HepG2 (cell line): Measurements from ENCODE around the gene TBC1D7. TPM values are rescaled to one million over a fixed set of nuclear protein-coding genes. Genes with fewer than 3 reads are reported as not detected.

ENCODE experiments used
- LCORL ChIP-seq, 2 experiments: fragments of 450-650 bp in 1 of 2; sonication (generic) in 1 of 2; formaldehyde crosslinking in 1 of 2; IDR thresholded peaks; 2 replicates each; pipeline versions ENCODE4 v1.5.0 to v1.6.1; 2017 to 2020; ENCODE audit warnings: antibody characterized with exemption in 1 of 2, missing genetic modification reagents in 1 of 2
- MTA1 ChIP-seq: sonication (generic); formaldehyde crosslinking; IDR thresholded peaks from 2 replicates; pipeline ENCODE4 v1.4.0; 2020; ENCODE audit warnings: missing genetic modification reagents, mild to moderate bottlenecking, borderline replicate concordance
- NR2F6 ChIP-seq, 2 experiments: IDR thresholded peaks; 2 replicates each; pipeline ENCODE4 v1.6.1; 2016; ENCODE audit warnings: antibody characterized with exemption in 1 of 2, mild to moderate bottlenecking in 1 of 2
- PAXIP1 ChIP-seq: sonication (generic); formaldehyde crosslinking; conservative IDR thresholded peaks from 2 replicates; pipeline ENCODE4 v1.4.0; 2020; ENCODE audit warnings: mild to moderate bottlenecking, missing genetic modification reagents, moderate library complexity
- PPARG ChIP-seq: conservative IDR thresholded peaks from 2 replicates; pipeline ENCODE4 v1.6.1; 2016; ENCODE audit warnings: missing biosample characterization, missing genetic modification reagents
- SAP130 ChIP-seq: IDR thresholded peaks from 2 replicates; pipeline ENCODE4 v1.6.1; 2016; ENCODE audit warnings: low read depth
- SMYD3 ChIP-seq: sonication (generic); formaldehyde crosslinking; IDR thresholded peaks from 2 replicates; pipeline ENCODE4 v1.8.1; 2023; ENCODE audit warnings: mild to moderate bottlenecking, missing genetic modification reagents
- SNAI1 ChIP-seq: sonication (generic); formaldehyde crosslinking; IDR thresholded peaks from 2 replicates; pipeline ENCODE4 v1.5.0; 2020; ENCODE audit warnings: mild to moderate bottlenecking, missing genetic modification reagents, borderline replicate concordance
- TAF1 ChIP-seq: sonication (generic); formaldehyde crosslinking; IDR thresholded peaks from 2 replicates; pipeline ENCODE4 v1.4.0; 2020; ENCODE audit warnings: missing genetic modification reagents
- TCF7 ChIP-seq: sonication (generic); IDR thresholded peaks from 2 replicates; pipeline ENCODE4 v1.6.1; 2016; ENCODE audit warnings: antibody characterized with exemption, low read depth
- TERF1 ChIP-seq: sonication (generic); formaldehyde crosslinking; IDR thresholded peaks from 2 replicates; pipeline ENCODE4 v1.8.0; 2022; ENCODE audit warnings: mild to moderate bottlenecking, missing genetic modification reagents, moderate library complexity
- ZBTB3 ChIP-seq: sonication (generic); formaldehyde crosslinking; IDR thresholded peaks from 2 replicates; pipeline ENCODE4 v1.4.0; 2020; ENCODE audit warnings: low read depth, mild to moderate bottlenecking, moderate library complexity, missing genetic modification reagents, borderline replicate concordance
- ZFP36L1 ChIP-seq: sonication (generic); formaldehyde crosslinking; IDR thresholded peaks from 2 replicates; pipeline ENCODE4 v1.8.0; 2022; ENCODE audit warnings: mild to moderate bottlenecking, missing genetic modification reagents, moderate library complexity
- ZKSCAN1 ChIP-seq: fragments of 150-350 bp; IDR thresholded peaks from 2 replicates; pipeline ENCODE4 v1.6.1; 2014; ENCODE audit warnings: low read length
- ZNF101 ChIP-seq: sonication (generic); formaldehyde crosslinking; IDR thresholded peaks from 2 replicates; pipeline ENCODE4 v1.4.0; 2020; ENCODE audit warnings: mild to moderate bottlenecking, low read depth, missing genetic modification reagents, borderline replicate concordance
- ZNF17 ChIP-seq: sonication (generic); formaldehyde crosslinking; IDR thresholded peaks from 2 replicates; pipeline ENCODE4 v1.5.0; 2020; ENCODE audit warnings: mild to moderate bottlenecking, missing genetic modification reagents
- ZNF432 ChIP-seq: sonication (generic); formaldehyde crosslinking; IDR thresholded peaks from 2 replicates; pipeline ENCODE4 v1.5.0; 2020; ENCODE audit warnings: missing genetic modification reagents, mild to moderate bottlenecking, borderline replicate concordance
- ZNF441 ChIP-seq: sonication (generic); formaldehyde crosslinking; IDR thresholded peaks from 2 replicates; pipeline ENCODE4 v1.7.0; 2021; ENCODE audit warnings: missing genetic modification reagents, borderline replicate concordance
- ZNF672 ChIP-seq: sonication (generic); formaldehyde crosslinking; IDR thresholded peaks from 2 replicates; pipeline ENCODE4 v1.8.1; 2022; ENCODE audit warnings: missing genetic modification reagents
- ZSCAN12 ChIP-seq: sonication (generic); formaldehyde crosslinking; IDR thresholded peaks from 2 replicates; pipeline ENCODE4 v1.9.0; 2021; ENCODE audit warnings: mild to moderate bottlenecking, missing genetic modification reagents
- polyA plus RNA-seq, 8 experiments: library from polyadenylated mRNA; depleted of rRNA in 3 of 8; stranded (reverse) in 7 of 8; unstranded in 1 of 8; fragments of >200 nt; fragmentation: Illumina TruSeq in 4 of 8; extraction: Trizol in 4 of 8; gene quantifications; 2 replicates each; pipeline versions ENCODE4 v1.2.1 to v1.2.3, GENCODE V29; 2011 to 2016; ENCODE audit warnings: low read depth in 4 of 8, missing spikeins in 1 of 8, mixed read lengths in 1 of 8; ENCODE audit not compliant: insufficient read depth in 1 of 8
- total RNA-seq, 5 experiments: library from RNA; depleted of rRNA; stranded (reverse); fragments of >200 nt; fragmentation: Illumina TruSeq; extraction: Trizol; gene quantifications; 2 replicates each; pipeline ENCODE4 v1.2.3, GENCODE V29; 2016; ENCODE audit warnings: low read depth in 1 of 5
- TF ChIP-seq, protein P1 (sequence below): sonication (generic); formaldehyde crosslinking; IDR thresholded peaks from 2 replicates; pipeline ENCODE4 v1.4.0; 2020; ENCODE audit warnings: mild to moderate bottlenecking, low read depth, missing genetic modification reagents
- TF ChIP-seq, protein P2 (sequence below): sonication (generic); formaldehyde crosslinking; IDR thresholded peaks from 2 replicates; pipeline ENCODE4 v1.5.0; 2020; ENCODE audit warnings: missing genetic modification reagents

TBC1D7 gene
- total and polyA plus RNA-seq, 2 of the 13 experiments (the other 11 are each of a cell fraction or from before 2014, with no cell fraction given): 23.3 to 30.8 TPM

DNA sequence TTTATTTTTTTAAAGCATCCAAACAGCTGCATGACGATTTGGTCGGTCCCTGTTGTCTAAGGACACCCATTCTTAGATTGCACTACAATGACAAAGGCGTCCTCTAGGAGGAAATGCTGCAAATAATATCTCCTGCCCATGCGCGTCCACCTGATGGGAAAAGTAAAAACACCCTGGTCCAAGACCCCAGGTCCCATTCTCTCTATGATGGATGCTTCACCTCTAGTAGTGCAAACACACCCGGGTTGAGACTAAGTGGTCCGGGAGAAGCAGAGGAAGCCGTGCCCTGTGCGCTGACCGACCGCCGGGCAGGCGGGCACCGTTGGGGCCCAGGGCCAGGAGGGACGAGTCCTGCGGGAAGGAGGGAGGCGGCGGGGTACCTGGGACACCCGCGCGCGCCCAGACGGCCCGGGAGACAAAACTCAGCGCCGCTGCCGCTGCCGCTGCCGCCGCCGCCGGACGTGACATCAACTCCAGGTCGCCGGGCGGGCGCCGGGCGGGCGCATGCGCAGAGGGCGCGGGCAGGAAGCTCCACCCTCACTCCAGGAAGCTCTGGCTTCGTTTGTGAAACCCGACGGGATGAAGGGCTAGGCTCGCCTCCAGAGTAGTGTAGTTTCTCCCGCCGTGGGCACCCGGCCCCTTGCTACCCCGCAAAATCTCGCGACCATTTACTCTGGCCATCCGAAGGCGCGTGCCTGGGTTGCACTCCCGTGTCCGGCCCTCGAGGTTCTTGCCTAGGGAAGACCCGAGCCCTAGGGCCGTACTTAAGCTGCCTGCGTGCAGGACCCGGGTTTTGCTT is at the start of gene TBC1D7 (continued):
- peak; percentile 40; the same call in 1 of the 2 replicates for TF ChIP-seq PAXIP1 (CRISPR knock-in tag)
- no peak for TF ChIP-seq ZNF17 (CRISPR knock-in tag)
- TF ChIP-seq ZNF101 (CRISPR knock-in tag): no peak
- TF ChIP-seq, protein P1, sequence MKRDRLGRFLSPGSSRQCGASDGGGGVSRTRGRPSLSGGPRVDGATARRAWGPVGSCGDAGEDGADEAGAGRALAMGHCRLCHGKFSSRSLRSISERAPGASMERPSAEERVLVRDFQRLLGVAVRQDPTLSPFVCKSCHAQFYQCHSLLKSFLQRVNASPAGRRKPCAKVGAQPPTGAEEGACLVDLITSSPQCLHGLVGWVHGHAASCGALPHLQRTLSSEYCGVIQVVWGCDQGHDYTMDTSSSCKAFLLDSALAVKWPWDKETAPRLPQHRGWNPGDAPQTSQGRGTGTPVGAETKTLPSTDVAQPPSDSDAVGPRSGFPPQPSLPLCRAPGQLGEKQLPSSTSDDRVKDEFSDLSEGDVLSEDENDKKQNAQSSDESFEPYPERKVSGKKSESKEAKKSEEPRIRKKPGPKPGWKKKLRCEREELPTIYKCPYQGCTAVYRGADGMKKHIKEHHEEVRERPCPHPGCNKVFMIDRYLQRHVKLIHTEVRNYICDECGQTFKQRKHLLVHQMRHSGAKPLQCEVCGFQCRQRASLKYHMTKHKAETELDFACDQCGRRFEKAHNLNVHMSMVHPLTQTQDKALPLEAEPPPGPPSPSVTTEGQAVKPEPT (CRISPR knock-in tag): peak; percentile 67; the same call in 1 of the 2 replicates
- TF ChIP-seq ZNF441 (CRISPR knock-in tag): peak; percentile 58
- 0 out of 2 replicates have a peak, but pooled peaks have one; percentile 26 for TF ChIP-seq ZBTB3 (CRISPR knock-in tag)
- TF ChIP-seq TERF1 (CRISPR knock-in tag): no peak
- TF ChIP-seq ZNF672 (CRISPR knock-in tag): no peak
- TF ChIP-seq ZKSCAN1: no peak
- peak; percentile 89 for TF ChIP-seq SAP130 (CRISPR knock-in tag)
- no peak for TF ChIP-seq NR2F6 (IDR thresholded peaks at IDR 0.05)
- 0 out of 2 replicates have a peak, but pooled peaks have one; percentile 13 for TF ChIP-seq NR2F6 (CRISPR knock-in tag; IDR thresholded peaks at IDR 0.05)
- TF ChIP-seq MTA1 (CRISPR knock-in tag): peak; percentile 69; the same call in 1 of the 2 replicates
- TF ChIP-seq ZNF432: no peak
- 0 out of 2 replicates have a peak, but pooled peaks have one; percentile 13 for TF ChIP-seq PPARG (CRISPR knock-in tag)
- TF ChIP-seq ZFP36L1 (CRISPR knock-in tag): 0 out of 2 replicates have a peak, but pooled peaks have one; percentile 11
- 0 out of 2 replicates have a peak, but pooled peaks have one; percentile 40 for TF ChIP-seq SMYD3 (CRISPR knock-in tag)
- peak; percentile 82 for TF ChIP-seq TAF1 (CRISPR knock-in tag)
- no peak for TF ChIP-seq SNAI1 (CRISPR knock-in tag)
- no peak for TF ChIP-seq LCORL (IDR thresholded peaks at IDR 0.05)
- peak; percentile 46 for TF ChIP-seq LCORL (CRISPR knock-in tag; IDR thresholded peaks at IDR 0.05)
- TF ChIP-seq, protein P2, sequence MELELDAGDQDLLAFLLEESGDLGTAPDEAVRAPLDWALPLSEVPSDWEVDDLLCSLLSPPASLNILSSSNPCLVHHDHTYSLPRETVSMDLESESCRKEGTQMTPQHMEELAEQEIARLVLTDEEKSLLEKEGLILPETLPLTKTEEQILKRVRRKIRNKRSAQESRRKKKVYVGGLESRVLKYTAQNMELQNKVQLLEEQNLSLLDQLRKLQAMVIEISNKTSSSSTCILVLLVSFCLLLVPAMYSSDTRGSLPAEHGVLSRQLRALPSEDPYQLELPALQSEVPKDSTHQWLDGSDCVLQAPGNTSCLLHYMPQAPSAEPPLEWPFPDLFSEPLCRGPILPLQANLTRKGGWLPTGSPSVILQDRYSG (CRISPR knock-in tag): no peak
- no peak for TF ChIP-seq ZSCAN12
- TF ChIP-seq TCF7: no peak; the same call in 1 of the 2 replicates
